OCI-M2 (cell line): Measurements from ENCODE around the gene CSGALNACT2.

Experiments
- DNase-seq: peaks from one replicate; lab custom pipeline; 2025; ENCODE audit not compliant: unreplicated experiment; lab: John Stamatoyannopoulos, UW

CSGALNACT2 gene

GRCh38 chr10:43112608-43112961 is 25.7 kb upstream of the CSGALNACT2 start:
- no peak for DNase-seq

- no peak for DNase-seq
Observed at GRCh38 chr10:43113201-43114087, 24.8 kb upstream of the CSGALNACT2 start.

GRCh38 chr10:43114088-43114742 is 24.0 kb upstream of the CSGALNACT2 start:
- DNase-seq = no peak

- DNase-seq = no peak
Observed at GRCh38 chr10:43114743-43115611, 23.3 kb upstream of the CSGALNACT2 start.

GRCh38 chr10:43115881-43116595 is 22.2 kb upstream of the CSGALNACT2 start:
- no peak for DNase-seq

GRCh38 chr10:43116596-43116995 is 21.6 kb upstream of the CSGALNACT2 start:
- no peak for DNase-seq

- DNase-seq = no peak
Observed at GRCh38 chr10:43117031-43117776, 21.0 kb upstream of the CSGALNACT2 start.

- DNase-seq = no peak
Observed at GRCh38 chr10:43117777-43118583, 20.3 kb upstream of the CSGALNACT2 start.

GRCh38 chr10:43118631-43119415 is 19.4 kb upstream of the CSGALNACT2 start:
- no peak for DNase-seq

- no peak for DNase-seq
Observed at GRCh38 chr10:43119416-43120115, 18.7 kb upstream of the CSGALNACT2 start.

- DNase-seq = no peak
Observed at GRCh38 chr10:43120116-43120928, 17.9 kb upstream of the CSGALNACT2 start.

GRCh38 chr10:43120929-43121314 is 17.3 kb upstream of the CSGALNACT2 start:
- no peak for DNase-seq

- no peak for DNase-seq
Observed at GRCh38 chr10:43121444-43121843, 16.8 kb upstream of the CSGALNACT2 start.

- DNase-seq = no peak
Observed at GRCh38 chr10:43122096-43122495, 16.1 kb upstream of the CSGALNACT2 start.

GRCh38 chr10:43122826-43123225 is 15.4 kb upstream of the CSGALNACT2 start:
- no peak for DNase-seq

GRCh38 chr10:43123361-43124093 is 14.7 kb upstream of the CSGALNACT2 start:
- no peak for DNase-seq
